HepG2 (cell line): ENCODE data around the gene PLA2R1.

Source experiments
- CREB1 ChIP-seq, 2 experiments: fragments of 450-650 bp in 1 of 2; IDR thresholded peaks; 2 replicates each; pipeline ENCODE4 v1.6.1; 2016 to 2017; ENCODE audit warnings: control low read depth in 1 of 2, mild to moderate bottlenecking in 1 of 2, missing compliant biosample characterization in 1 of 2, missing genetic modification characterization in 1 of 2
- HMG20B ChIP-seq: conservative IDR thresholded peaks from 2 replicates; pipeline ENCODE4 v1.6.1; 2016; ENCODE audit warnings: missing genetic modification reagents, missing compliant biosample characterization
- JUN ChIP-seq: sonication (generic); formaldehyde crosslinking; IDR thresholded peaks from 2 replicates; pipeline ENCODE4 v1.4.0; 2020; ENCODE audit warnings: mild to moderate bottlenecking, missing genetic modification reagents
- NBN ChIP-seq: fragments of 450-650 bp; conservative IDR thresholded peaks from 2 replicates; pipeline ENCODE4 v1.6.1; 2017
- ONECUT2 ChIP-seq: sonication (generic); formaldehyde crosslinking; IDR thresholded peaks from 2 replicates; pipeline ENCODE4 v1.4.0; 2020; ENCODE audit warnings: missing genetic modification reagents
- SIN3A ChIP-seq: IDR thresholded peaks from 2 replicates; pipeline ENCODE4 v1.6.1; 2011; ENCODE audit warnings: low read depth, mild to moderate bottlenecking, control low read depth, low read length, borderline replicate concordance
- ZNF292 ChIP-seq: sonication (generic); formaldehyde crosslinking; IDR thresholded peaks from 2 replicates; pipeline ENCODE4 v1.8.1; 2022; ENCODE audit warnings: mild to moderate bottlenecking, low read depth, missing genetic modification reagents, borderline replicate concordance
- ZNF362 ChIP-seq: sonication (generic); formaldehyde crosslinking; IDR thresholded peaks from 2 replicates; pipeline ENCODE4 v1.4.0; 2020; ENCODE audit warnings: missing genetic modification reagents, mild to moderate bottlenecking, borderline replicate concordance
- TF ChIP-seq, protein P1 (sequence below): sonication (generic); formaldehyde crosslinking; IDR thresholded peaks from 2 replicates; pipeline ENCODE4 v1.8.1; 2023; ENCODE audit warnings: missing genetic modification reagents, inconsistent platforms, borderline replicate concordance

- TF ChIP-seq SIN3A: no peak
- TF ChIP-seq CREB1 (IDR thresholded peaks at IDR 0.05): no peak
- TF ChIP-seq CREB1 (CRISPR knock-in tag; IDR thresholded peaks at IDR 0.05): no peak
- no peak for TF ChIP-seq HMG20B (CRISPR knock-in tag)
- TF ChIP-seq NBN: no peak
- no peak for TF ChIP-seq ONECUT2 (CRISPR knock-in tag)
- no peak for TF ChIP-seq ZNF362 (CRISPR knock-in tag)
- TF ChIP-seq ZNF292: no peak
- TF ChIP-seq JUN (CRISPR knock-in tag): no peak
- TF ChIP-seq, protein P1, sequence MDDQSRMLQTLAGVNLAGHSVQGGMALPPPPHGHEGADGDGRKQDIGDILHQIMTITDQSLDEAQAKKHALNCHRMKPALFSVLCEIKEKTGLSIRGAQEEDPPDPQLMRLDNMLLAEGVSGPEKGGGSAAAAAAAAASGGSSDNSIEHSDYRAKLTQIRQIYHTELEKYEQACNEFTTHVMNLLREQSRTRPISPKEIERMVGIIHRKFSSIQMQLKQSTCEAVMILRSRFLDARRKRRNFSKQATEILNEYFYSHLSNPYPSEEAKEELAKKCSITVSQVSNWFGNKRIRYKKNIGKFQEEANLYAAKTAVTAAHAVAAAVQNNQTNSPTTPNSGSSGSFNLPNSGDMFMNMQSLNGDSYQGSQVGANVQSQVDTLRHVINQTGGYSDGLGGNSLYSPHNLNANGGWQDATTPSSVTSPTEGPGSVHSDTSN (CRISPR knock-in tag): no peak
Observed at GRCh38 chr2:159907909-159908308, 154.5 kb downstream of the PLA2R1 start.
